ENCODE measurements around the gene KCNA5. TPM values are rescaled to one million over a fixed set of nuclear protein-coding genes. Genes with fewer than 3 reads are reported as not detected.

The KCNA5 gene
- polyA plus RNA-seq, 1 donor (not counting 4 experiments of a cell fraction or from before 2014, with no cell fraction given), result not detected

GRCh38 chr12:5023842-5024241 lies 19.8 kb upstream of the KCNA5 start:
- H3K36me3 ChIP-seq (ENCODE audit: control insufficient read depth in 2 of 2, extremely low read depth in 1 of 2, insufficient read depth in 2 of 2, low read length in 2 of 2), result no peaks in the 10 kb centered on the region
- no peaks in the 10 kb centered on the region for H4K20me1 ChIP-seq (ENCODE audit: control insufficient read depth, extremely low read depth, insufficient read depth, low read length)
- H3K27ac ChIP-seq (ENCODE audit: control insufficient read depth, insufficient read depth, low read length), result no peak overlapping the region
- no peaks in the 10 kb centered on the region for H3K9me1 ChIP-seq (ENCODE audit: control insufficient read depth, extremely low read depth, insufficient read depth, low read length)
- peaks cover 10% of the 10 kb centered on the region for H3K27me3 ChIP-seq (ENCODE audit: control insufficient read depth, extremely low read depth, insufficient read depth, low read length)
- no peaks in the 10 kb centered on the region for H3K9me3 ChIP-seq (ENCODE audit: control insufficient read depth, low read depth, low read length)
- no peaks in the 10 kb centered on the region for H3K4me1 ChIP-seq (ENCODE audit: control insufficient read depth, extremely low read depth, insufficient read depth, low read length)
- H3K9ac ChIP-seq (ENCODE audit: control insufficient read depth, extremely low read depth, insufficient read depth, low read length), result no peak overlapping the region
- TF ChIP-seq EZH2 (IDR thresholded peaks at IDR 0.05; ENCODE audit: low read length), result no peak
- no peak for TF ChIP-seq CTCF (optimal IDR thresholded peaks at IDR 0.05 in 1 of 3, IDR thresholded peaks at IDR 0.05 in 1 of 3, conservative IDR thresholded peaks at IDR 0.05 in 1 of 3; ENCODE audit: extremely low read depth in 1 of 3, insufficient read depth in 2 of 3, low read length in 3 of 3)
- H3K4me3 ChIP-seq (ENCODE audit: control insufficient read depth in 2 of 3, extremely low read depth in 1 of 3, insufficient read depth in 2 of 3, low read depth in 1 of 3, low read length in 3 of 3), result no peak overlapping the region
- no peak overlapping the region for H2AFZ ChIP-seq (ENCODE audit: control insufficient read depth, low read length)
- FAIRE-seq (no peak), DNase-seq (ENCODE audit: low read depth, low spot score) (no peak)
- H3K79me2 ChIP-seq (ENCODE audit: control insufficient read depth, insufficient read depth, low read length), result no peaks in the 10 kb centered on the region
- no peak overlapping the region for H3K4me2 ChIP-seq (ENCODE audit: control insufficient read depth, extremely low read depth, insufficient read depth, low read depth, low read length)
- dilution Hi-C loops (cut with MboI; ENCODE audit: extremely low pct_ligation_motif_present, low sequenced_read_pairs), result no loop called here

GRCh38 chr12:5026342-5026938 lies 17.2 kb upstream of the KCNA5 start:
- H4K20me1 ChIP-seq (ENCODE audit: control insufficient read depth, extremely low read depth, insufficient read depth, low read length), result no peaks in the 10 kb centered on the region
- dilution Hi-C loops (cut with MboI; ENCODE audit: extremely low pct_ligation_motif_present, low sequenced_read_pairs), result no loop called here
- peaks cover 10% of the 10 kb centered on the region for H3K27me3 ChIP-seq (ENCODE audit: control insufficient read depth, extremely low read depth, insufficient read depth, low read length)
- H3K9me3 ChIP-seq (ENCODE audit: control insufficient read depth, low read depth, low read length), result no peaks in the 10 kb centered on the region
- H3K27ac ChIP-seq (ENCODE audit: control insufficient read depth, insufficient read depth, low read length), result no peak overlapping the region
- TF ChIP-seq EZH2 (IDR thresholded peaks at IDR 0.05; ENCODE audit: low read length) (no peak), CTCF (optimal IDR thresholded peaks at IDR 0.05 in 1 of 3, IDR thresholded peaks at IDR 0.05 in 1 of 3, conservative IDR thresholded peaks at IDR 0.05 in 1 of 3; ENCODE audit: extremely low read depth in 1 of 3, insufficient read depth in 2 of 3, low read length in 3 of 3) (no peak)
- no peak overlapping the region for H3K4me3 ChIP-seq (ENCODE audit: control insufficient read depth in 2 of 3, extremely low read depth in 1 of 3, insufficient read depth in 2 of 3, low read depth in 1 of 3, low read length in 3 of 3)
- H3K9ac ChIP-seq (ENCODE audit: control insufficient read depth, extremely low read depth, insufficient read depth, low read length), result no peak overlapping the region
- no peaks in the 10 kb centered on the region for H3K4me1 ChIP-seq (ENCODE audit: control insufficient read depth, extremely low read depth, insufficient read depth, low read length)
- DNase-seq (ENCODE audit: low read depth, low spot score), result no peak
- H3K9me1 ChIP-seq (ENCODE audit: control insufficient read depth, extremely low read depth, insufficient read depth, low read length), result no peaks in the 10 kb centered on the region
- FAIRE-seq, result no peak
- no peaks in the 10 kb centered on the region for H3K79me2 ChIP-seq (ENCODE audit: control insufficient read depth, insufficient read depth, low read length)
- no peak overlapping the region for H2AFZ ChIP-seq (ENCODE audit: control insufficient read depth, low read length)
- no peak overlapping the region for H3K4me2 ChIP-seq (ENCODE audit: control insufficient read depth, extremely low read depth, insufficient read depth, low read depth, low read length)
- no peaks in the 10 kb centered on the region for H3K36me3 ChIP-seq (ENCODE audit: control insufficient read depth in 2 of 2, extremely low read depth in 1 of 2, insufficient read depth in 2 of 2, low read length in 2 of 2)

Measured in keratinocyte (primary cell).